Left lung (tissue), 10 donors: ENCODE data around the gene RAB31. TPM values are rescaled to one million over a fixed set of nuclear protein-coding genes. Genes with fewer than 3 reads are reported as not detected.

Experiments used
- ATAC-seq: fragments of 200-7000 bp; cut with Tn5 transposase; one replicate; pipeline ENCODE4 v1.9.1; 2020; ENCODE audit warnings: moderate library complexity
- DNase-seq, 4 donors: peaks; one replicate each; pipeline ENCODE4 v3.0.0-alpha.2; 2013 to 2020
- H3K27ac ChIP-seq, 2 donors: fragments of 200-600 bp; sonication (generic) in 1 of 2; one replicate each; pipeline versions ENCODE4 v1.5.0 to v1.8.0; 2020 to 2021
- H3K27me3 ChIP-seq, 2 donors: fragments of 200-600 bp; sonication (generic) in 1 of 2; one replicate each; pipeline versions ENCODE4 v1.5.0 to v1.8.0; 2020 to 2021
- H3K36me3 ChIP-seq, 2 donors: fragments of 200-600 bp; sonication (generic) in 1 of 2; one replicate each; pipeline versions ENCODE4 v1.5.0 to v1.8.0; 2020 to 2021
- H3K4me1 ChIP-seq, 2 donors: fragments of 200-600 bp; one replicate each; pipeline ENCODE4 v1.8.0; 2021
- H3K4me3 ChIP-seq, 2 donors: fragments of 200-600 bp; sonication (generic) in 1 of 2; one replicate each; pipeline versions ENCODE4 v1.5.0 to v1.8.0; 2020 to 2021; ENCODE audit warnings: mild to moderate bottlenecking in 1 of 2
- H3K9me3 ChIP-seq, 2 donors: fragments of 200-600 bp; sonication (generic) in 1 of 2; one replicate each; pipeline versions ENCODE4 v1.5.0 to v1.8.0; 2020 to 2021
- intact Hi-C, 2 donors: fragments of 100-400 bp; cut with DNase I; formaldehyde crosslinking; loops; one replicate each; pipeline versions ENCODE4 v1.11.2 to v1.14.2; 2022
- polyA plus RNA-seq, 6 donors: library from polyadenylated mRNA; unstranded; fragments of 120-200 nt; gene quantifications; one replicate each; pipeline ENCODE4 v1.2.1, GENCODE V29; 2013; ENCODE audit not compliant: insufficient read length in 6 of 6
- total RNA-seq, 2 donors: library from RNA; stranded (reverse); fragmentation: NEBNext Ultra II Directional; extraction: Animal tissue kit (Norgen Biotek cat#: 25700); gene quantifications; one replicate each; pipeline ENCODE4 v1.2.1, GENCODE V29; 2021
- TF ChIP-seq, protein P1 (sequence below), 2 donors: fragments of 200-600 bp; sonication (generic) in 1 of 2; IDR thresholded peaks; one replicate each; pipeline versions ENCODE4 v1.5.0 to v1.8.0; 2021; ENCODE audit warnings: antibody characterized with exemption in 2 of 2
- donor health status: DM: no; HTN: yes; CAD: no.
- donor health status: DM: no; HTN: no; CAD: no.

The RAB31 gene
- total and polyA plus RNA-seq, 8 donors: 30.3 to 135 (median 37.3) TPM

DNA sequence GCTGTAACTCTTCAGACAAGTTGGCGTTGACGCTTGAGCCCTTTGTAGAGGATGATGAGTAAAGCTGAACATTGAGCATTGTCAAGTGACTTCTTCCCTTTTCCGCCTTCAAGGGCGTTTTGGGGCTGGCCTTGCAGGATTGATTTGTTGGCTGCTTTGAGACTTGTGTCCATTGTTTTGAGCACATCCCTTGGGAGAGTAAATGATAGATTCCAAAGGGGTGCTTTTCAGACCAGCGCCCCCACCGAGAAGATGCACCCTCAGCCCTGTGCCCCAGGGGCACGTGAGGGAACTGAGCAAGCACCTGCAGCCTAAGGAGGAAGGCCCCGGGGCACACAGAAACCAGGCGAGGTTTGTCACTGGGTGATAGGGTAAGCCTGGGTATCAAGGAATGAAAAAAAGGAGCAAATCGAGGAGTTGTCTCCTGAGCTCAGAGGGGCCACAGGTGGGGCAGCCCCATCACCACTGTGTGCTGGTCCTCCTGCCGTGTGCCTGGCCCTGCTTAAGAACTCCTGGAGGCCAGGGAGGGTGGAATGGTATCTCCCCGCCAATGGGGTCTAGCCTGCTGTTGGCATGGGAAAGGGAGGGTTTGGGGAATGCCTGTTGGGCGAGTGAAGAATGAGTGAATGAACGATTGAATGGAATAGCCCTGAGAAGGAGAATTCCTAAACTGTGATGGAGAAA lies 64.0 kb downstream of the RAB31 start:
- ATAC-seq (peak; percentile 37), DNase-seq (no peak)
- H3K36me3 ChIP-seq: no peaks in the 10 kb centered on the region
- intact Hi-C loops: no loop called here
- TF ChIP-seq, protein P1, sequence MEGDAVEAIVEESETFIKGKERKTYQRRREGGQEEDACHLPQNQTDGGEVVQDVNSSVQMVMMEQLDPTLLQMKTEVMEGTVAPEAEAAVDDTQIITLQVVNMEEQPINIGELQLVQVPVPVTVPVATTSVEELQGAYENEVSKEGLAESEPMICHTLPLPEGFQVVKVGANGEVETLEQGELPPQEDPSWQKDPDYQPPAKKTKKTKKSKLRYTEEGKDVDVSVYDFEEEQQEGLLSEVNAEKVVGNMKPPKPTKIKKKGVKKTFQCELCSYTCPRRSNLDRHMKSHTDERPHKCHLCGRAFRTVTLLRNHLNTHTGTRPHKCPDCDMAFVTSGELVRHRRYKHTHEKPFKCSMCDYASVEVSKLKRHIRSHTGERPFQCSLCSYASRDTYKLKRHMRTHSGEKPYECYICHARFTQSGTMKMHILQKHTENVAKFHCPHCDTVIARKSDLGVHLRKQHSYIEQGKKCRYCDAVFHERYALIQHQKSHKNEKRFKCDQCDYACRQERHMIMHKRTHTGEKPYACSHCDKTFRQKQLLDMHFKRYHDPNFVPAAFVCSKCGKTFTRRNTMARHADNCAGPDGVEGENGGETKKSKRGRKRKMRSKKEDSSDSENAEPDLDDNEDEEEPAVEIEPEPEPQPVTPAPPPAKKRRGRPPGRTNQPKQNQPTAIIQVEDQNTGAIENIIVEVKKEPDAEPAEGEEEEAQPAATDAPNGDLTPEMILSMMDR (IDR thresholded peaks at IDR 0.05): no peak
- H3K27ac ChIP-seq: peak overlapping the region in 1 of 2 donors; percentile 88
- H3K9me3 ChIP-seq: no peaks in the 10 kb centered on the region
- H3K27me3 ChIP-seq: no peaks in the 10 kb centered on the region
- no peak overlapping the region for H3K4me3 ChIP-seq
- peaks cover 4 to 68% of the 10 kb centered on the region in 2 donors for H3K4me1 ChIP-seq

DNA sequence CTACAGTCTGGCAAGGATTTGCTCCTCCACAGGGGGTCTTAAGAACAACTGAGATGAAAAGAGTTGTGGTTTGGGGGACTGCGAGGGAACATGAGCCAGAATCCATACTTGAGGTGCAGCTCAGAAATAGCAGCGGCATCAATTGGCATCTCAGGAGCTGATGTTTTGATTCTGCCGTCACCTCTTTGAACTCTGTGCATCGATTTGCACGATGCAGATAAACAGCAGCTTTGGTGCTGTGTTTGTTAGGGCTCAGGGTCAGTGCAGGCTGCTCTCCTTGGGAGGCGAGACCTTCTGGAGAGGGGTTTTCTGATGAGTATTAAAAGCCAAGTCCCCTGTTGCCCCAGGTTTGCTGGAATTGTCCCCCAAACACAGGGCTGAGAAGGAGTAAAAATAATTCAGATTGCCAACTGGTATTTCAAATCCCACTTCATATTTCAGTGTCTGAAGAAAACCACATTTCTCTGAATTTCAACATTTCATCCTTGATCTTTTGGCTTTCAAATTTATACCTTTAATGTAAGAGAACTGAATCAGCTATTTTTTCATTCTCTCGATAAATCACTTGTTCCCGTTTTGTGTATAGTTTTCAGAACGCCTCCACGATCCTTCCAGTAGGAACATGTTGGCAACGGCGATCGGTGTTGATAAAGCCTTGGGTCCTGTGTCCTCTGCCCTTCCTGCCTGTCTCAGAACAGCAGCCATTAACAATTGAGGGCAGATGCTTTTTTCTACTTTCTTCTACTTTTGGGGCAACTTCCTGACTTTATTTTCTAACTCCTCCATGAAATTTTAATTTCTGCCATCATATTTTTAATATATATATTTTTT lies 65.0 kb downstream of the RAB31 start:
- Histone ChIP-seq H3K27me3 (no peaks in the 10 kb centered on the region), H3K4me3 (no peak overlapping the region), H3K9me3 (no peaks in the 10 kb centered on the region), H3K27ac (peak overlapping the region in 1 of 2 donors; percentile 88), H3K36me3 (no peaks in the 10 kb centered on the region), H3K4me1 (peaks cover 4 to 71% of the 10 kb centered on the region in 2 donors)
- DNase-seq: no peak
- TF ChIP-seq, protein P1 (IDR thresholded peaks at IDR 0.05): no peak
- intact Hi-C loops: no loop called here
- no peak for ATAC-seq

DNA sequence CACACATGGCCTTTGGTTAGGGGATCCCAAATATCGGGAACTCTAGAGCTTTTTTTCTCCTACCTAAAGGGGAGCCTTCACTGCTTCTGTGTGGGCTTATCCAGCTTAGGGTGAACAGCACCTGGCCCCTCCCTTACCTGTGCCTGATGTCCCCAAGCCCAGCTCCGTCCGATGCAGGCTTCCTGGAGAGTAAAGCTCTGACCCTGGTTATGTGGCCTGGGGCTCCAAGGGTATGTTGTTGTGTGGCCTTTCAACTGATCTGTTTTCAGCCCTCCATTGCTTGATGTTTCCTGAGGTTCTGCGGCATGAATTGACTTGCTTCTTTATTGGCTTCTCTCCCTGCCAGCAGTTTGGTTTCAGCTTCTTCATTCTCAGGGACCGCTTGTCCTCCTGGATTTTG lies 66.0 kb downstream of the RAB31 start:
- Histone ChIP-seq H3K4me1 (peaks cover 4 to 80% of the 10 kb centered on the region in 2 donors), H3K27ac (peak overlapping the region in 1 of 2 donors; percentile 80), H3K4me3 (no peak overlapping the region), H3K27me3 (no peaks in the 10 kb centered on the region), H3K9me3 (no peaks in the 10 kb centered on the region), H3K36me3 (no peaks in the 10 kb centered on the region)
- intact Hi-C loops: no loop called here
- TF ChIP-seq, protein P1 (IDR thresholded peaks at IDR 0.05): no peak
- no peak for ATAC-seq
- DNase-seq: no peak

DNA sequence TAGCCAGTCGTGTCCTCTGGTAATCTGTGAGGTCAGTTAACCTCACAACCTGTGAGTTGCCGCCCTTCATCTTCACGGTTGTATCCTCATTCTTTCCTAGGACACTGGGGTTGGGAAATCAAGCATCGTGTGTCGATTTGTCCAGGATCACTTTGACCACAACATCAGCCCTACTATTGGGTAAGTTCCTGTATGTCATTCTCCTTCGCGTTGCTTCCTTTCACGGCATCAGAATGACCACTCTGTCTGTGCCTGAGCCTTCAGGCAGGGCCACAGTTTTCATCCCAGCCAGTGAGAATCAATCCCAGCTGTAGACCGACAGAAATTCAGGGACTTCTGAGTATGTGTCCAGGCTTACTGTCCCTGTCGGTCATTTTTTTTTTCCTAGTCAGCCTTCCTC lies 67.1 kb downstream of the RAB31 start:
- H3K27ac ChIP-seq: peak overlapping the region in 1 of 2 donors; percentile 80
- ATAC-seq (peak; percentile 26), DNase-seq (no peak)
- TF ChIP-seq, protein P1 (IDR thresholded peaks at IDR 0.05): no peak
- no peak overlapping the region for H3K4me3 ChIP-seq
- H3K4me1 ChIP-seq: peaks cover 4 to 79% of the 10 kb centered on the region in 2 donors
- H3K9me3 ChIP-seq: no peaks in the 10 kb centered on the region
- intact Hi-C loops: no loop called here
- H3K27me3 ChIP-seq: no peaks in the 10 kb centered on the region
- H3K36me3 ChIP-seq: no peaks in the 10 kb centered on the region

DNA sequence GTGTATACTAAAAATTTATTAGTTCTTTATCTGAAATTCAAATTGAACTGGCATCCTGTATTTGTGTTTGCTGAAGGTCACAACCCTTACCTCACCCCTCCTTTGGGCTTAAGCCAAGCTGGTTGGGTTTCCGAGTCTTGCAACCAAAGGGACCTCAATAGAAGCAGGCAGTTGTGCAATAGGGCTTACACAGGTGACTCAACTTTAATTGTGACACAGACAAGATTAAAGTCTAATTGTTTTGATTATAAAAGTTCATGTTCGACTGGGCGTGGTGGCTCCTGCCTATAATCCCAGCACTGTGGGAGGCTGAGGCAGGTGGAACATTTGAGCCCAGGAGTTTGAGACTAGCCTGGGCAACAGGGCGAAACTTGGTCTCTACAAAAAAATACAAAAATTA lies 71.5 kb downstream of the RAB31 start:
- no peaks in the 10 kb centered on the region for H3K27me3 ChIP-seq
- H3K4me3 ChIP-seq: no peak overlapping the region
- H3K27ac ChIP-seq: peak overlapping the region in 1 of 2 donors; percentile 56
- ATAC-seq (peak; percentile 16), DNase-seq (no peak)
- intact Hi-C loops: no loop called here
- TF ChIP-seq, protein P1 (IDR thresholded peaks at IDR 0.05): no peak
- H3K36me3 ChIP-seq: no peaks in the 10 kb centered on the region
- H3K4me1 ChIP-seq: peaks cover 3 to 65% of the 10 kb centered on the region in 2 donors
- no peaks in the 10 kb centered on the region for H3K9me3 ChIP-seq
